ENCODE measurements around the gene CD6.

CD6 gene

DNA sequence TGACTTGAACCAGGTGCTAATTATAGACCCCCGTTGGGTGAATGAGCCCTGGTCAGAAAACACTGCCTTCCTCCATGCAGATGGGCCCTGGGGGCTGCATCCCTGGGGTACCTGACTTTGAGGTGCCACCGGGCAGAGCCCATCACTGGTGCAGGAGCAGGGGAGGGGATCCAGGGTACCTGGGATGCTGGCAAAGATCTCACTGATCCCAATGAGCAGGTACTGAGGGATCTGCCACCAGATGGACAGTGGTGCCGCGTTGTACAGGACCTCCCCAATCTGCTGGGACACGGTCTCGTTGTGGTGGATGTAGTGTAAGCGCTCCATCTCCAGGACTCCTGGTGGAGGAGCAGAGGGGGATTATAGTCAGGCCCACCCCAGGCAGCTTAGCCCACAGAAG lies 32.2 kb upstream of the CD6 start:
- no peaks in the 10 kb centered on the region for H3K4me1 ChIP-seq (ENCODE audit: control insufficient read depth, insufficient read depth, low read length)
- TF ChIP-seq, protein P1, sequence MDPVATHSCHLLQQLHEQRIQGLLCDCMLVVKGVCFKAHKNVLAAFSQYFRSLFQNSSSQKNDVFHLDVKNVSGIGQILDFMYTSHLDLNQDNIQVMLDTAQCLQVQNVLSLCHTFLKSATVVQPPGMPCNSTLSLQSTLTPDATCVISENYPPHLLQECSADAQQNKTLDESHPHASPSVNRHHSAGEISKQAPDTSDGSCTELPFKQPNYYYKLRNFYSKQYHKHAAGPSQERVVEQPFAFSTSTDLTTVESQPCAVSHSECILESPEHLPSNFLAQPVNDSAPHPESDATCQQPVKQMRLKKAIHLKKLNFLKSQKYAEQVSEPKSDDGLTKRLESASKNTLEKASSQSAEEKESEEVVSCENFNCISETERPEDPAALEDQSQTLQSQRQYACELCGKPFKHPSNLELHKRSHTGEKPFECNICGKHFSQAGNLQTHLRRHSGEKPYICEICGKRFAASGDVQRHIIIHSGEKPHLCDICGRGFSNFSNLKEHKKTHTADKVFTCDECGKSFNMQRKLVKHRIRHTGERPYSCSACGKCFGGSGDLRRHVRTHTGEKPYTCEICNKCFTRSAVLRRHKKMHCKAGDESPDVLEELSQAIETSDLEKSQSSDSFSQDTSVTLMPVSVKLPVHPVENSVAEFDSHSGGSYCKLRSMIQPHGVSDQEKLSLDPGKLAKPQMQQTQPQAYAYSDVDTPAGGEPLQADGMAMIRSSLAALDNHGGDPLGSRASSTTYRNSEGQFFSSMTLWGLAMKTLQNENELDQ (tag by site-specific recombination; IDR thresholded peaks at IDR 0.05; ENCODE audit: low read depth), result no peak
- TF ChIP-seq, protein P2, sequence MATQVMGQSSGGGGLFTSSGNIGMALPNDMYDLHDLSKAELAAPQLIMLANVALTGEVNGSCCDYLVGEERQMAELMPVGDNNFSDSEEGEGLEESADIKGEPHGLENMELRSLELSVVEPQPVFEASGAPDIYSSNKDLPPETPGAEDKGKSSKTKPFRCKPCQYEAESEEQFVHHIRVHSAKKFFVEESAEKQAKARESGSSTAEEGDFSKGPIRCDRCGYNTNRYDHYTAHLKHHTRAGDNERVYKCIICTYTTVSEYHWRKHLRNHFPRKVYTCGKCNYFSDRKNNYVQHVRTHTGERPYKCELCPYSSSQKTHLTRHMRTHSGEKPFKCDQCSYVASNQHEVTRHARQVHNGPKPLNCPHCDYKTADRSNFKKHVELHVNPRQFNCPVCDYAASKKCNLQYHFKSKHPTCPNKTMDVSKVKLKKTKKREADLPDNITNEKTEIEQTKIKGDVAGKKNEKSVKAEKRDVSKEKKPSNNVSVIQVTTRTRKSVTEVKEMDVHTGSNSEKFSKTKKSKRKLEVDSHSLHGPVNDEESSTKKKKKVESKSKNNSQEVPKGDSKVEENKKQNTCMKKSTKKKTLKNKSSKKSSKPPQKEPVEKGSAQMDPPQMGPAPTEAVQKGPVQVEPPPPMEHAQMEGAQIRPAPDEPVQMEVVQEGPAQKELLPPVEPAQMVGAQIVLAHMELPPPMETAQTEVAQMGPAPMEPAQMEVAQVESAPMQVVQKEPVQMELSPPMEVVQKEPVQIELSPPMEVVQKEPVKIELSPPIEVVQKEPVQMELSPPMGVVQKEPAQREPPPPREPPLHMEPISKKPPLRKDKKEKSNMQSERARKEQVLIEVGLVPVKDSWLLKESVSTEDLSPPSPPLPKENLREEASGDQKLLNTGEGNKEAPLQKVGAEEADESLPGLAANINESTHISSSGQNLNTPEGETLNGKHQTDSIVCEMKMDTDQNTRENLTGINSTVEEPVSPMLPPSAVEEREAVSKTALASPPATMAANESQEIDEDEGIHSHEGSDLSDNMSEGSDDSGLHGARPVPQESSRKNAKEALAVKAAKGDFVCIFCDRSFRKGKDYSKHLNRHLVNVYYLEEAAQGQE (tag by site-specific recombination; IDR thresholded peaks at IDR 0.05), result no peak
- TF ChIP-seq REPIN1 (tag by site-specific recombination; IDR thresholded peaks at IDR 0.05; ENCODE audit: low read depth) (no peak), ZNF140 (tag by site-specific recombination; IDR thresholded peaks at IDR 0.05) (no peak), ZNF580 (tag by site-specific recombination; IDR thresholded peaks at IDR 0.05) (no peak), ZNF660 (tag by site-specific recombination; IDR thresholded peaks at IDR 0.05) (no peak), ZNF449 (tag by site-specific recombination; IDR thresholded peaks at IDR 0.05) (no peak), SCRT1 (tag by site-specific recombination; IDR thresholded peaks at IDR 0.05; ENCODE audit: borderline replicate concordance) (no peak)
- TF ChIP-seq, protein P3, sequence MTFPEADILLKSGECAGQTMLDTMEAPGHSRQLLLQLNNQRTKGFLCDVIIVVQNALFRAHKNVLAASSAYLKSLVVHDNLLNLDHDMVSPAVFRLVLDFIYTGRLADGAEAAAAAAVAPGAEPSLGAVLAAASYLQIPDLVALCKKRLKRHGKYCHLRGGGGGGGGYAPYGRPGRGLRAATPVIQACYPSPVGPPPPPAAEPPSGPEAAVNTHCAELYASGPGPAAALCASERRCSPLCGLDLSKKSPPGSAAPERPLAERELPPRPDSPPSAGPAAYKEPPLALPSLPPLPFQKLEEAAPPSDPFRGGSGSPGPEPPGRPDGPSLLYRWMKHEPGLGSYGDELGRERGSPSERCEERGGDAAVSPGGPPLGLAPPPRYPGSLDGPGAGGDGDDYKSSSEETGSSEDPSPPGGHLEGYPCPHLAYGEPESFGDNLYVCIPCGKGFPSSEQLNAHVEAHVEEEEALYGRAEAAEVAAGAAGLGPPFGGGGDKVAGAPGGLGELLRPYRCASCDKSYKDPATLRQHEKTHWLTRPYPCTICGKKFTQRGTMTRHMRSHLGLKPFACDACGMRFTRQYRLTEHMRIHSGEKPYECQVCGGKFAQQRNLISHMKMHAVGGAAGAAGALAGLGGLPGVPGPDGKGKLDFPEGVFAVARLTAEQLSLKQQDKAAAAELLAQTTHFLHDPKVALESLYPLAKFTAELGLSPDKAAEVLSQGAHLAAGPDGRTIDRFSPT (tag by site-specific recombination; IDR thresholded peaks at IDR 0.05), result no peak
- TF ChIP-seq, protein P4, sequence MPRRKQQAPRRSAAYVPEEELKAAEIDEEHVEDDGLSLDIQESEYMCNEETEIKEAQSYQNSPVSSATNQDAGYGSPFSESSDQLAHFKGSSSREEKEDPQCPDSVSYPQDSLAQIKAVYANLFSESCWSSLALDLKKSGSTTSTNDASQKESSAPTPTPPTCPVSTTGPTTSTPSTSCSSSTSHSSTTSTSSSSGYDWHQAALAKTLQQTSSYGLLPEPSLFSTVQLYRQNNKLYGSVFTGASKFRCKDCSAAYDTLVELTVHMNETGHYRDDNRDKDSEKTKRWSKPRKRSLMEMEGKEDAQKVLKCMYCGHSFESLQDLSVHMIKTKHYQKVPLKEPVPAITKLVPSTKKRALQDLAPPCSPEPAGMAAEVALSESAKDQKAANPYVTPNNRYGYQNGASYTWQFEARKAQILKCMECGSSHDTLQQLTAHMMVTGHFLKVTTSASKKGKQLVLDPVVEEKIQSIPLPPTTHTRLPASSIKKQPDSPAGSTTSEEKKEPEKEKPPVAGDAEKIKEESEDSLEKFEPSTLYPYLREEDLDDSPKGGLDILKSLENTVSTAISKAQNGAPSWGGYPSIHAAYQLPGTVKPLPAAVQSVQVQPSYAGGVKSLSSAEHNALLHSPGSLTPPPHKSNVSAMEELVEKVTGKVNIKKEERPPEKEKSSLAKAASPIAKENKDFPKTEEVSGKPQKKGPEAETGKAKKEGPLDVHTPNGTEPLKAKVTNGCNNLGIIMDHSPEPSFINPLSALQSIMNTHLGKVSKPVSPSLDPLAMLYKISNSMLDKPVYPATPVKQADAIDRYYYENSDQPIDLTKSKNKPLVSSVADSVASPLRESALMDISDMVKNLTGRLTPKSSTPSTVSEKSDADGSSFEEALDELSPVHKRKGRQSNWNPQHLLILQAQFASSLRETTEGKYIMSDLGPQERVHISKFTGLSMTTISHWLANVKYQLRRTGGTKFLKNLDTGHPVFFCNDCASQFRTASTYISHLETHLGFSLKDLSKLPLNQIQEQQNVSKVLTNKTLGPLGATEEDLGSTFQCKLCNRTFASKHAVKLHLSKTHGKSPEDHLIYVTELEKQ (tag by site-specific recombination; IDR thresholded peaks at IDR 0.05; ENCODE audit: borderline replicate concordance), result no peak
- TF ChIP-seq, protein P5, sequence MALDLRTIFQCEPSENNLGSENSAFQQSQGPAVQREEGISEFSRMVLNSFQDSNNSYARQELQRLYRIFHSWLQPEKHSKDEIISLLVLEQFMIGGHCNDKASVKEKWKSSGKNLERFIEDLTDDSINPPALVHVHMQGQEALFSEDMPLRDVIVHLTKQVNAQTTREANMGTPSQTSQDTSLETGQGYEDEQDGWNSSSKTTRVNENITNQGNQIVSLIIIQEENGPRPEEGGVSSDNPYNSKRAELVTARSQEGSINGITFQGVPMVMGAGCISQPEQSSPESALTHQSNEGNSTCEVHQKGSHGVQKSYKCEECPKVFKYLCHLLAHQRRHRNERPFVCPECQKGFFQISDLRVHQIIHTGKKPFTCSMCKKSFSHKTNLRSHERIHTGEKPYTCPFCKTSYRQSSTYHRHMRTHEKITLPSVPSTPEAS (tag by site-specific recombination; IDR thresholded peaks at IDR 0.05), result no peak
- TF ChIP-seq, protein P6, sequence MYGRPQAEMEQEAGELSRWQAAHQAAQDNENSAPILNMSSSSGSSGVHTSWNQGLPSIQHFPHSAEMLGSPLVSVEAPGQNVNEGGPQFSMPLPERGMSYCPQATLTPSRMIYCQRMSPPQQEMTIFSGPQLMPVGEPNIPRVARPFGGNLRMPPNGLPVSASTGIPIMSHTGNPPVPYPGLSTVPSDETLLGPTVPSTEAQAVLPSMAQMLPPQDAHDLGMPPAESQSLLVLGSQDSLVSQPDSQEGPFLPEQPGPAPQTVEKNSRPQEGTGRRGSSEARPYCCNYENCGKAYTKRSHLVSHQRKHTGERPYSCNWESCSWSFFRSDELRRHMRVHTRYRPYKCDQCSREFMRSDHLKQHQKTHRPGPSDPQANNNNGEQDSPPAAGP (tag by site-specific recombination; IDR thresholded peaks at IDR 0.05), result no peak
- TF ChIP-seq, protein P7, sequence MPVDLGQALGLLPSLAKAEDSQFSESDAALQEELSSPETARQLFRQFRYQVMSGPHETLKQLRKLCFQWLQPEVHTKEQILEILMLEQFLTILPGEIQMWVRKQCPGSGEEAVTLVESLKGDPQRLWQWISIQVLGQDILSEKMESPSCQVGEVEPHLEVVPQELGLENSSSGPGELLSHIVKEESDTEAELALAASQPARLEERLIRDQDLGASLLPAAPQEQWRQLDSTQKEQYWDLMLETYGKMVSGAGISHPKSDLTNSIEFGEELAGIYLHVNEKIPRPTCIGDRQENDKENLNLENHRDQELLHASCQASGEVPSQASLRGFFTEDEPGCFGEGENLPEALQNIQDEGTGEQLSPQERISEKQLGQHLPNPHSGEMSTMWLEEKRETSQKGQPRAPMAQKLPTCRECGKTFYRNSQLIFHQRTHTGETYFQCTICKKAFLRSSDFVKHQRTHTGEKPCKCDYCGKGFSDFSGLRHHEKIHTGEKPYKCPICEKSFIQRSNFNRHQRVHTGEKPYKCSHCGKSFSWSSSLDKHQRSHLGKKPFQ (tag by site-specific recombination; IDR thresholded peaks at IDR 0.05), result no peak
- peaks cover 0 to 17% of the 10 kb centered on the region in 2 experiments; a peak in 1 of 3 replicates for H3K36me3 ChIP-seq (ENCODE audit: control insufficient read depth in 2 of 2, insufficient read depth in 1 of 2, low read length in 2 of 2)
- ChIA-PET CTCF (interaction anchor here (0.6 to 0.8 kb wide), 2 partner anchors 27 to 40 kb away, joined by 3 to 4 read pairs; no protein-coding TSS in a partner anchor), POLR2A (interaction anchor here (1.0 to 1.9 kb wide), 2 partner anchors 10 to 15 kb away, joined by 3 to 6 read pairs; no protein-coding TSS in a partner anchor)
- no peak overlapping the region for H3K4me3 ChIP-seq (ENCODE audit: low read depth, low read length)
- no peak overlapping the region for H3K27ac ChIP-seq (ENCODE audit: extremely low read depth, low read depth, low read length)
- no peaks in the 10 kb centered on the region for H3K9me3 ChIP-seq (ENCODE audit: control insufficient read depth, insufficient read depth, low read depth, low read length)

Data from HEK293 (cell line).